KBM-7 (cell line): Measurements from ENCODE around the gene WWTR1.

Source experiments
- DNase-seq: peaks from one replicate; pipeline ENCODE4 v3.0.0-alpha.2; 2015
- in situ Hi-C: fragments of 300-500 bp; cut with MboI; formaldehyde crosslinking; loops from 2 replicates; pipeline ENCODE4 v1.14.3; 2020; ENCODE audit warnings: low sequenced_read_pairs, low pct_unique_long_range_greater_than_20kb, mixed read lengths

The WWTR1 gene

DNA sequence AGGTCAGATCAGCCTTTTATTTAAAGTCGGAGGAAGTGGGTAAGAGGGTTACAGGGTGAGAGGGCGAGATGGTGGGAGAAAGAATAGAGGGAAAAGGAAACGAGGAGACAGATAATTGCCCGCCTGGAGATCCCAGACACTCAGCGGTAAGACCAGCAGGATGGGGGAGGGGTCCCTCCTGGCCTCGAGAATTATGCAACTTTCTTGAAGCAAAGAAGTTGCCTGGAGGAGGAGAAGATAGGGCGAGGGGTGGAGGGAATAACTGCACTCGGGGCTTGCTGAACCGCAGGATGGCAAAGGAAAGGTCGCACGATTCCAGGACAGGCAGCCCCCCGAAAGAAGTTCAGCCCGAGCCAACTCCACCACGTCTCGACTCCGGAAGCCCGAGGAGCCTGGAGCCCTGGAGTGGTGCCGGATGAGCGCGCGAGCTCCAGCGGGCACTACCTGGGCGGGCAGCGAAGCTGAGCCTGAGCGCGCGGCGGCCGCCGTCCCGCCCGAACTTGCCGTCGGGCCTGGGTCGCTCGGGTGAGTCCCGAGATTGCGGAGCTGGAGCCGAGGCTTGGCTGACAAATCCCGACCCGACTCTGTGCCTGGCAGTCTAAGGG is 402 bp downstream of the WWTR1 start:
- DNase-seq = peak; percentile 78

DNA sequence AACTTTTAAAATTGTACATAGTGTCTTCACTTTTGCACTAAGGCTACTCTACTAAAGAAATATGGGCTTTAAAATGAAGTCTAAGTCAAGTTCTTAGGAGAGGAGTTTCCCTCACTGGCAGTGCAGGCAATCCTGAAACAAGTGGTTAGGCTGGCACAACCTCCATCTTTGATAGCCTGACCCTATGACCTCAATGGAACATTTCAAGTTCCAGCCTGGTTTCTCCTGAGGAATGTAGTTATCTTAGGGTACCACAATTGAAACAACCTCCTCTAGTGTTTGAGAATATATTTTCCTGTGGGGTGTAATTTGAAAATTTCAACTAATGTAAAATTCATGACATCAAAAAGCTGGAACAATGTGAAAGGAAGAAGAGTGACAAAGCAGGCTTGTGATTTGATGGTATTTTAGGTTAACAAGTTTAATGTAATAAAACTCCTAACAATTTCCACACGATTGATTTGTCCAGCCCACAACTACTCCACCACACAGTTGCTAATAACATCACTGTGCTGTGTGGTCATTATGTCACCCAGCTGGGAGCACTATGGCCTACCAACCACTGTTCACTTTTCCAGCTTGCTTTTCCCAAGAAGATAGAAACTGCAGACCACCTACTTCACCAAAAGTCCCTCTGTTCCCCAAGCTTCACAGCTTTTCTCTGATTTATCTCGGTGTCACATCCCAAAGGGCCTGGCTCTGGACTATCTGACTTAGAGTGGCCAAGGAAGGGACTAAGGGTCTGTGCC is 1.8 kb downstream of the WWTR1 start:
- DNase-seq = no peak
- in situ Hi-C loops = no loop called here

More for the DNA sequence above, 402 bp downstream of the WWTR1 start:
- in situ Hi-C loops = no loop called here

- in situ Hi-C loops = no loop called here
- DNase-seq = peak; percentile 64
Measured at GRCh38 chr3:149654188-149654601, 3.6 kb downstream of the WWTR1 start.

- in situ Hi-C loops = no loop called here
- no peak for DNase-seq
Measured at GRCh38 chr3:149653564-149653963, 4.3 kb downstream of the WWTR1 start.

DNA sequence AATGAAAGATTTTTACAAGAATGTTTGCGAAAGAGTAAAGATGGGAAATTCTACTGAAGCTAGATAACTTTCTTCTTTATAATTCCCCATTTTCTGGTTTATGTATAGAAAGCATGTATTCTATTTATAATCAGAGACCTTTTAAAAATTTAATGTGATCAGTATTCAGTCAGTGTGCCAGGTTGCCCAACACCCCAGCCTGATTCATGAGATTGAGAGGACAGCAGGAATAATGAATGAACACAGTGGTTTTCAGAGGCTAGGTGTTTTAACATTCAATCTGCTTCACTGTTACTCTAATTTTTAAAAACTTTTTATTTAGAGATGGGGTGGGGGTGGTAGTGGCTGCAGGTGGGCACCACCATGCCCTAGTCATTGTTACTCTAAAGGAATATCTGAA is 4.7 kb downstream of the WWTR1 start:
- in situ Hi-C loops = no loop called here
- DNase-seq = no peak

DNA sequence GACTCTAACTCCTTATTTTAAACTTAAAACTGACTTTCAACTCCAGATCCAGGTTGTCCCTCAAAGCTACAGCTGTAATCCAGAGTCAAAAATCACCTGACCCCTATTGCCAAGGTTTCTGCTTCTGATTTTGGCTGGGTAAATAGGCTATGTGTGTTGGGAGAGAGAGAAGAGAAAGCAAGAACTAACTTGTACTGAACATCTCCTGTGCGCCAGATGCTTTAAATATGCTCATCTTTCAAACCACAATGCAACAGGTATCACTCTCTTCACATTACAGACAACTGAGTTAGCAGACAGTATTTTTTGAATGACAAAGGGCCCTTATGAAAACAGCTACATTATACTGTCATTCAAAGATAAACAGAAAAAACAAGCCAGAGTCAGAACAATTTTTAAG is 7.0 kb downstream of the WWTR1 start:
- no peak for DNase-seq
- in situ Hi-C loops = no loop called here

DNA sequence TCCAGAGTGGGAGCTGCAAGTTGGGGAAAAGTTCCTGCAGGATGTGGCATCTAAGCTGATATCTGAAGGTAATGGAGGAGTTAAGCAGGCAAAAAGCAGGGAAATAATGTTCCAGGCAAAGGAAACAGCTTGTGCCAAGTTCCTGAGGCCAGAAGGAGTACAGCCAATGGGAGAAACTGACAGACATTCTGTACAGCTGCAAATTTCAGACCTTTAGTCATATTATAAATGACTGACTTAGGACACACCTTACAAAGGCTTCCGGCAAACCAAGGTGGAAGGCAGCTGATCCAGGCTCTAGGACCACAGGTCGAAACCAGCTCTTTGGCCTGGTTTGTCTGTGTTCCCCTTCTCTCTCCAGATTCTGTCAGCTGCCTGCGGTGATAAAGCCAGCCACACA is 9.3 kb downstream of the WWTR1 start:
- DNase-seq = no peak
- in situ Hi-C loops = no loop called here

DNA sequence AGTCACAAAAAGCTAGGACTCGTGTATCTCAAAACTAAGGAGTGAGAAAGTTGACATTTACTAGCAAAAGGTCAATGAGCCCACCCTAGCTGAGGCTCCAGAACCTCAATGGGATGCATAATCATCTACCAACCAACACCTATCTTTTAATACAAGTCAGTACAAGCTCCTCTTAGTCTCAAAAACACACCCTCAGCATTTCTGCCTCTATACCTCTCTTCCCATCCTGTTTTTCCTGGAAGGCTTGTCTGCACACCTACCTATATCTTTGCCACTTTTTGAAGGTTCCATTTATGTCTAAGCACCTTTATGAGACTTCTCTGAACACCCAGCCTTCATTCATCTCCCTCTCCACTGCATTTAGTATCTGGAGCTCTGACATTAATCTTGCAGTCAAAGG is 10.0 kb downstream of the WWTR1 start:
- in situ Hi-C loops = no loop called here

DNA sequence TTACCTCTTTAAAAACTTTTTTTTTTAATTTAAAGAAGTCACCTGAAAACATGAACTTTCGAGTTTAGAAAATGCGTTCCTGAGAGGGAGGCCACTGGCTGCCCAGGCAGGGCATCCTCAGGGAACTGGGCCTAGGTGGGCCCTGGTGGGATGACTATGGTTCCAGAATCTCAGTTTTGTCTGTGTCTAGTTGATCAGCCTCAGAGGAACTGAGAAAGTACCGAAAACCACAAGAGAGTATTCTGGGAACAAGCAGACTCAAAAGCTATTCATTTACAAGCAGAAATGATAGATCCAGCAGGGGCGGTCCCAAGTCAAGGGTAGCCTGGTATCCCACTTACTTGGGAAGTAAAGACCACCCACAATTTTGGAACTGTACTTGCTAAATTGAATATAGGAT is 10.5 kb downstream of the WWTR1 start:
- no peak for DNase-seq
- in situ Hi-C loops = no loop called here

More for the DNA sequence above, 10.0 kb downstream of the WWTR1 start:
- DNase-seq = no peak

- in situ Hi-C loops = no loop called here
- no peak for DNase-seq
Measured at GRCh38 chr3:149646181-149646766, 11.6 kb downstream of the WWTR1 start.

GRCh38 chr3:149643963-149644362 is 13.9 kb downstream of the WWTR1 start:
- in situ Hi-C loops = no loop called here
- DNase-seq = no peak

- DNase-seq = no peak
- in situ Hi-C loops = no loop called here
Measured at GRCh38 chr3:149643482-149643798, 14.4 kb downstream of the WWTR1 start.

- in situ Hi-C loops = no loop called here
- no peak for DNase-seq
Measured at GRCh38 chr3:149640976-149641728, 16.7 kb downstream of the WWTR1 start.

- DNase-seq = no peak
- in situ Hi-C loops = no loop called here
Measured at GRCh38 chr3:149639093-149639486, 18.7 kb downstream of the WWTR1 start.

GRCh38 chr3:149638228-149639092 is 19.4 kb downstream of the WWTR1 start:
- in situ Hi-C loops = no loop called here
- DNase-seq = no peak

DNA sequence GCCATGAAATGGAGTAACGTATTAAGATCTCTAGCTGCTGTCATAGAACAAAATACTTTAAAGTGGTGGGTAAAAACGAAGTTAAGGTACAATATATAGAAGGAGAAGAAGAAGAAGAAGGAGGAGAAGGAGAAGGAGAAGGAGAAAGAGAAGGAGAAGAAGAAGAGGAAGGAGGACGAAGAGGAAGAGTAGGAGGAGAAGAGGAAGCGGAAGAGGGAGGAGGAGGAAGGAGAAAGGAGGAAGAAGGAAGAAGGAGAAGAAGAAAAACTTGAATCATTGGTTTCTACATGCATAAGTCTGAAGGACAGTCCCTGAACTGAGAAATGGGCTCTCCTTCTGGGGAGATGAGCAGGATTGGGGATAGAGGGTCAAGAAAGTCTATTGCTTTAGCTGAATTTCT is 22.4 kb downstream of the WWTR1 start:
- in situ Hi-C loops = no loop called here
- no peak for DNase-seq

DNA sequence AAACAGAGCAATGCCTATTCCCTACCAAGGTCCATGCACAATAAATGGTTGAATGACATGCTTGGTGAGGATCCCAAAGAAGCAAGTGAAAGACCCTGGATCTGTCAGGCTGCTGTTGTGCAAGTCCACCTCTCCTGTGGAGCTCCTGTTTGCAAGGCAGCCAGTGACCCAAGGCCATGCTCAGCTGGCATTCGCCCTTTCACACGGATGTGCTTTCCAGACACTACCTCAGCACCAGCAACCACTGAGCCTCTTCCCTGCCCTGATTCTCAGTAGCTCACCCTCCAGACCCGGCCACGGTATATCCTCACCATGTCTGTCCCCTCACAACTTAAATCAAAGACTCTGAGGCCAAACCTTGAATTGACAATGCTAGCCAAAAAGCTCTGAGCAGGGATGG is 23.3 kb downstream of the WWTR1 start:
- in situ Hi-C loops = no loop called here
- no peak for DNase-seq

DNA sequence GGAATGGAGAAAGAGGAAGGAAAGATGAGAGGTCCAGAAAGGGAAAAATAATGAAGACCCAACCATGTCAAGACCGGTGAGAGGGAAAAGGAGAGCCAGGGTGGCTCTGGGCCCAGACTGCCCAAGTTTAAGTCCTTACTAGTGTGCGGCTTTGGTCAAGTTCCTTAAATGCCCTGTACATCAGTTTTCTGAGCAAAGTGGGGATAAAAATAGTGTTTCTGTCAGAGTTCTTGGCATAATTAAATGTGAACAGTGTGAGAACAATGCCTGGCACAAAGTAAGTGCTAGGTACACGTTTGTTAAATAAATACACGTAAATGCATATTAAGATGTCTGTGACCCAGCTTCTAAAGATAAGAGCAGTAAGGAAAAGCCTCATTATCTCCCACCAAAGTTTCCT is 23.8 kb downstream of the WWTR1 start:
- in situ Hi-C loops = no loop called here
- no peak for DNase-seq

DNA sequence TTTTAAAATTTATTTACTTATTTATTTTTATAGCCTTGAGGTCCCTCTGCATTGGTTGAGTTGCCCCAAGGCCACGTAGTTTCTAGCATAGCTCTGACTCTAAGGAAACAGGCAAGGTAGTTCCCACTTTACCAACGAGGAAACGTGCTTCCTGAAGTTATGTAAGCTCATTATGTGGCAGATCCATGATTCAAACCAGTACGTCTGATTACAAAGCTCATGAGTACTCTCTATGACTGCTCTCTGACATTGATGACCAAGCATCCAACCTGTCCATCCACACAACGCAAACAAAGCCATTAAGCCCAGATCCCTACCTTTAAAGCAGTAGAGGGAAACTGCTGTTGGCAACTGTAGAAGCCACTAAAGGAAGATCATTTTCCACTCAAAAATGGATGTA is 25.6 kb downstream of the WWTR1 start:
- in situ Hi-C loops = no loop called here

More for the DNA sequence above, 25.6 kb downstream of the WWTR1 start:
- no peak for DNase-seq
